Measurements from ENCODE around the gene MICALL2. TPM values are rescaled to one million over a fixed set of nuclear protein-coding genes. Genes with fewer than 3 reads are reported as not detected.

Gene MICALL2
- total and polyA plus RNA-seq, 4 donors: 2.9 to 16.3 (median 7.6) TPM

- Histone ChIP-seq H3K4me1 (ENCODE audit: control insufficient read depth in 4 of 4, insufficient read depth in 4 of 4, low read length in 3 of 4) (peaks cover 0 to 2% (median 0%) of the 10 kb centered on the region in 4 donors), H3K36me3 (ENCODE audit: control insufficient read depth in 4 of 4, insufficient read depth in 3 of 4, low read depth in 1 of 4, low read length in 3 of 4) (no peaks in the 10 kb centered on the region), H3K27ac (ENCODE audit: low read depth in 1 of 2, low read length in 2 of 2) (no peak overlapping the region), H3K27me3 (ENCODE audit: control insufficient read depth in 4 of 4, insufficient read depth in 4 of 4, low read length in 3 of 4) (no peaks in the 10 kb centered on the region), H3K9ac (ENCODE audit: low read depth in 1 of 2, low read length in 2 of 2) (no peak overlapping the region), H3K4me3 (ENCODE audit: low read depth in 1 of 3, low read length in 3 of 3) (no peak overlapping the region), H3K9me3 (ENCODE audit: control insufficient read depth in 4 of 4, low read length in 3 of 4) (no peaks in the 10 kb centered on the region)
- TF ChIP-seq GABPA (IDR thresholded peaks at IDR 0.05 in 1 of 2, conservative IDR thresholded peaks at IDR 0.05 in 1 of 2): no peak
- TF ChIP-seq ZBTB33 (IDR thresholded peaks at IDR 0.05): no peak
- no peak for TF ChIP-seq SP1 (IDR thresholded peaks at IDR 0.05)
- TF ChIP-seq HNF4A (conservative IDR thresholded peaks at IDR 0.05): no peak
- no peak for TF ChIP-seq RXRA (IDR thresholded peaks at IDR 0.05)
- no peak for TF ChIP-seq RAD21 (IDR thresholded peaks at IDR 0.05)
- no peak for TF ChIP-seq NR2F2 (IDR thresholded peaks at IDR 0.05)
- no peak for TF ChIP-seq ATF3 (IDR thresholded peaks at IDR 0.05)
- TF ChIP-seq FOXA2 (IDR thresholded peaks at IDR 0.05): no peak
- TF ChIP-seq EGR1 (IDR thresholded peaks at IDR 0.05; ENCODE audit: low read depth in 2 of 2): no peak
- TF ChIP-seq HNF4G (IDR thresholded peaks at IDR 0.05): no peak
- TF ChIP-seq, protein P1, sequence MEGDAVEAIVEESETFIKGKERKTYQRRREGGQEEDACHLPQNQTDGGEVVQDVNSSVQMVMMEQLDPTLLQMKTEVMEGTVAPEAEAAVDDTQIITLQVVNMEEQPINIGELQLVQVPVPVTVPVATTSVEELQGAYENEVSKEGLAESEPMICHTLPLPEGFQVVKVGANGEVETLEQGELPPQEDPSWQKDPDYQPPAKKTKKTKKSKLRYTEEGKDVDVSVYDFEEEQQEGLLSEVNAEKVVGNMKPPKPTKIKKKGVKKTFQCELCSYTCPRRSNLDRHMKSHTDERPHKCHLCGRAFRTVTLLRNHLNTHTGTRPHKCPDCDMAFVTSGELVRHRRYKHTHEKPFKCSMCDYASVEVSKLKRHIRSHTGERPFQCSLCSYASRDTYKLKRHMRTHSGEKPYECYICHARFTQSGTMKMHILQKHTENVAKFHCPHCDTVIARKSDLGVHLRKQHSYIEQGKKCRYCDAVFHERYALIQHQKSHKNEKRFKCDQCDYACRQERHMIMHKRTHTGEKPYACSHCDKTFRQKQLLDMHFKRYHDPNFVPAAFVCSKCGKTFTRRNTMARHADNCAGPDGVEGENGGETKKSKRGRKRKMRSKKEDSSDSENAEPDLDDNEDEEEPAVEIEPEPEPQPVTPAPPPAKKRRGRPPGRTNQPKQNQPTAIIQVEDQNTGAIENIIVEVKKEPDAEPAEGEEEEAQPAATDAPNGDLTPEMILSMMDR (IDR thresholded peaks at IDR 0.05; ENCODE audit: low read depth, low read length, missing input control): no peak
- no peak for TF ChIP-seq YY1 (IDR thresholded peaks at IDR 0.05)
- TF ChIP-seq TAF1 (conservative IDR thresholded peaks at IDR 0.05): no peak
- no peak for TF ChIP-seq JUND (IDR thresholded peaks at IDR 0.05)
- TF ChIP-seq, protein P2, sequence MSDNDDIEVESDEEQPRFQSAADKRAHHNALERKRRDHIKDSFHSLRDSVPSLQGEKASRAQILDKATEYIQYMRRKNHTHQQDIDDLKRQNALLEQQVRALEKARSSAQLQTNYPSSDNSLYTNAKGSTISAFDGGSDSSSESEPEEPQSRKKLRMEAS (IDR thresholded peaks at IDR 0.05): no peak
- TF ChIP-seq REST (IDR thresholded peaks at IDR 0.05): no peak
- TF ChIP-seq FOXA1 (IDR thresholded peaks at IDR 0.05): no peak
- WGBS: 41% methylated on average over 10 of the region's 10 CpGs
- DNase-seq (ENCODE audit: low spot score): no peak
Observed at GRCh38 chr7:1431226-1431625, 28.0 kb downstream of the MICALL2 start.

All from liver (tissue), 9 donors.